Caco-2 (cell line): ENCODE results near the gene TULP3. TPM values are rescaled to one million over a fixed set of nuclear protein-coding genes. Genes with fewer than 3 reads are reported as not detected.
A peak's percentile ranks its signal among the peaks of the same experiment; 100 is the strongest.

Source experiments
- BruUV-seq: library from RNA; stranded (reverse); fragments of 400-500 nt; replicated peaks from 2 replicates; lab custom pipeline; 2021; lab: Mats Ljungman, UMichigan
- CTCF ChIA-PET: fragments of 300-600 bp; sonication (Branson Sonifier 250); formaldehyde crosslinking; loops from one replicate; lab custom pipeline; 2022; ENCODE audit warnings: antibody characterized with exemption; lab: Charles Lee
- POLR2A ChIA-PET: fragments of 300-600 bp; sonication (Branson Sonifier 250); formaldehyde crosslinking; loops from one replicate; lab custom pipeline; 2022; ENCODE audit warnings: antibody characterized with exemption; lab: Charles Lee
- DNase-seq, 2 experiments: peaks; one replicate each; pipeline versions ENCODE4 v3.0.0 to v3.0.0-alpha.2; 2020 to 2022
- H3K27me3 ChIP-seq: replicated peaks from 2 replicates; pipeline ENCODE4 v1.6.0; 2011; ENCODE audit warnings: low read length; ENCODE audit not compliant: control insufficient read depth, insufficient read depth
- H3K36me3 ChIP-seq: 2 replicates; pipeline ENCODE4 v1.5.1; 2011; ENCODE audit warnings: low read length; ENCODE audit not compliant: control insufficient read depth, insufficient read depth
- H3K4me1 ChIP-seq: fragments of 250-450 bp; sonication (Bioruptor Pico); 2 replicates; pipeline ENCODE4 v1.5.1; 2020; ENCODE audit warnings: mild to moderate bottlenecking
- H3K4me3 ChIP-seq: 2 replicates; pipeline ENCODE4 v1.5.1; 2011; ENCODE audit warnings: low read depth, mild to moderate bottlenecking, control low read depth, low read length
- H3K9me3 ChIP-seq: fragments of 250-450 bp; sonication (Bioruptor Pico); 2 replicates; pipeline ENCODE4 v1.5.1; 2020; ENCODE audit warnings: mild to moderate bottlenecking, moderate library complexity
- H3K27ac Mint-ChIP-seq: one replicate; pipeline ENCODE4 v1.8.0; 2022; ENCODE audit warnings: mixed read lengths; ENCODE audit not compliant: unreplicated experiment
- H3K27me3 Mint-ChIP-seq: one replicate; pipeline ENCODE4 v1.8.0; 2022; ENCODE audit warnings: mixed read lengths; ENCODE audit not compliant: insufficient read depth, unreplicated experiment
- H3K36me3 Mint-ChIP-seq: one replicate; pipeline ENCODE4 v1.8.0; 2022; ENCODE audit warnings: mild to moderate bottlenecking, mixed read lengths; ENCODE audit not compliant: insufficient read depth, unreplicated experiment
- H3K4me1 Mint-ChIP-seq: one replicate; pipeline ENCODE4 v1.8.0; 2022; ENCODE audit warnings: low read depth, mixed read lengths; ENCODE audit not compliant: unreplicated experiment
- H3K4me3 Mint-ChIP-seq: one replicate; pipeline ENCODE4 v1.8.0; 2022; ENCODE audit warnings: mild to moderate bottlenecking, moderate library complexity, mixed read lengths; ENCODE audit not compliant: unreplicated experiment
- H3K9me3 Mint-ChIP-seq: one replicate; pipeline ENCODE4 v1.8.0; 2022; ENCODE audit warnings: mixed read lengths; ENCODE audit not compliant: unreplicated experiment
- CTCF ChIP-seq, 2 experiments: fragments of 200-600 bp in 1 of 2; IDR thresholded peaks; 1 replicate in 1 of 2; 2 replicates in 1 of 2; pipeline versions ENCODE4 v1.5.1 to v1.8.0; 2011 to 2022; ENCODE audit warnings: antibody characterized with exemption in 1 of 2, control low read depth in 1 of 2, inconsistent platforms in 1 of 2, low read depth in 1 of 2, low read length in 1 of 2, mild to moderate bottlenecking in 1 of 2, moderate library complexity in 1 of 2; ENCODE audit not compliant: insufficient read depth in 1 of 2, severe bottlenecking in 1 of 2, unreplicated experiment in 1 of 2
- intact Hi-C: fragments of 100-400 bp; cut with micrococcal nuclease; formaldehyde crosslinking; loops from one replicate; pipeline ENCODE4 v1.10.0; 2022; ENCODE audit not compliant: unreplicated experiment
- total RNA-seq: library from RNA; stranded (reverse); gene quantifications from 2 replicates; pipeline ENCODE4 v1.2.3, GENCODE V29; 2022

Gene TULP3
- total RNA-seq, 1 experiment from 2014 or later: 31.0 TPM

GRCh38 chr12:2960996-2961616, 70.4 kb downstream of the TULP3 start:
- ChIA-PET CTCF (interaction anchor here (1.0 to 1.4 kb wide), 2 partner anchors 70 to 116 kb away, joined by 4 to 7 read pairs; partner anchors contain the start of gene TULP3), POLR2A (interaction anchor here (0.6 kb wide), 1 partner anchor 976 kb away, joined by 10 read pairs; no protein-coding TSS in a partner anchor)
- Histone ChIP-seq H3K4me1 (peaks cover 36% of the 10 kb centered on the region), H3K36me3 (no peaks in the 10 kb centered on the region), H3K27me3 (no peaks in the 10 kb centered on the region), H3K4me3 (peak overlapping the region; percentile 94), H3K9me3 (no peaks in the 10 kb centered on the region)
- no peak for DNase-seq
- Mint-ChIP-seq H3K9me3 (no peaks in the 10 kb centered on the region), H3K27ac (peak overlapping the region; percentile 89), H3K4me1 (peaks cover 45% of the 10 kb centered on the region), H3K36me3 (peaks cover 75% of the 10 kb centered on the region), H3K27me3 (no peaks in the 10 kb centered on the region), H3K4me3 (peak overlapping the region; percentile 87)
- no peak for TF ChIP-seq CTCF (IDR thresholded peaks at IDR 0.05; ENCODE audit: insufficient read depth in 1 of 2, low read depth in 1 of 2, low read length in 1 of 2, severe bottlenecking in 1 of 2, unreplicated experiment in 1 of 2)
- BruUV-seq: TSS peak; percentile 49
- intact Hi-C loops: loop anchor here (5.0 kb wide), 1 partner anchor 71 kb away; no protein-coding TSS in a partner anchor

DNA sequence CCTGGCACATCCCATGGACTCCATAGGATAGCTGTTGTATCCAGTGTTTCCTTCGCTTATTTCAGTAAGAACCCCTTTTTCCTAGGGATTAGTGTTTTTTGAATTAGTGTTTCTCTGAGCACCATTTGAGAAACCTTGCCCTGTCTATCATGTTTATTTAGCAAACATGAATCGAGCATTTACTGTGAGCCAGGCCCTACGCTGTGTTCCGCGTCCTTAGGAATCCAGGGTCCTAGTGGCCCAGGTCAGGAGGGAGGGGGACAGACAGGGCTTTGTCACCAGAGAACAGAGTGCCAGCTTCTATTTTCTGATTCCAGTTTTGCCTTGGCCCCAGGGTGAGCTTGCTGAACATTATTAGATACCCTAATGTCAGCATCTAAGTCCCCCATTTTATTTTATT, 71.0 kb downstream of the TULP3 start:
- peak overlapping the region; percentile 87 for H3K4me3 Mint-ChIP-seq
- peak overlapping the region; percentile 94; the same call in 1 of the 2 replicates for H3K4me3 ChIP-seq
- H3K27me3 ChIP-seq: no peaks in the 10 kb centered on the region
- no peak for DNase-seq
- ChIA-PET POLR2A (no interaction called here), CTCF (interaction anchor here (1.0 kb wide), 1 partner anchor 71 kb away, joined by 7 read pairs; the partner anchor contains the start of gene TULP3)
- peaks cover 77% of the 10 kb centered on the region for H3K36me3 Mint-ChIP-seq
- no peaks in the 10 kb centered on the region for H3K9me3 Mint-ChIP-seq
- no peak for TF ChIP-seq CTCF (IDR thresholded peaks at IDR 0.05; ENCODE audit: insufficient read depth in 1 of 2, low read depth in 1 of 2, low read length in 1 of 2, severe bottlenecking in 1 of 2, unreplicated experiment in 1 of 2)
- peaks cover 34% of the 10 kb centered on the region for H3K4me1 ChIP-seq
- peak overlapping the region; percentile 89 for H3K27ac Mint-ChIP-seq
- no peaks in the 10 kb centered on the region for H3K27me3 Mint-ChIP-seq
- intact Hi-C loops: loop anchor here (5.0 kb wide), 1 partner anchor 71 kb away; no protein-coding TSS in a partner anchor
- H3K4me1 Mint-ChIP-seq: peaks cover 39% of the 10 kb centered on the region
- no peaks in the 10 kb centered on the region for H3K9me3 ChIP-seq
- no peaks in the 10 kb centered on the region for H3K36me3 ChIP-seq
- BruUV-seq: no TSS peak

- peaks cover 25% of the 10 kb centered on the region for H3K4me1 Mint-ChIP-seq
- CTCF ChIA-PET: interaction anchor here (0.8 kb wide), 2 partner anchors 18 to 78 kb away, joined by 3 to 6 read pairs; no protein-coding TSS in a partner anchor
- peak overlapping the region; percentile 54 for H3K4me3 Mint-ChIP-seq
- no peak for TF ChIP-seq CTCF (IDR thresholded peaks at IDR 0.05; ENCODE audit: insufficient read depth in 1 of 2, low read depth in 1 of 2, low read length in 1 of 2, severe bottlenecking in 1 of 2, unreplicated experiment in 1 of 2)
- Histone ChIP-seq H3K4me3 (no peak overlapping the region), H3K27me3 (no peaks in the 10 kb centered on the region), H3K4me1 (peaks cover 27% of the 10 kb centered on the region), H3K36me3 (no peaks in the 10 kb centered on the region), H3K9me3 (no peaks in the 10 kb centered on the region)
- H3K36me3 Mint-ChIP-seq: peaks cover 77% of the 10 kb centered on the region
- intact Hi-C loops: loop anchor here (5.0 kb wide), 1 partner anchor 69 kb away; no protein-coding TSS in a partner anchor
- peak overlapping the region; percentile 47 for H3K27ac Mint-ChIP-seq
- no peaks in the 10 kb centered on the region for H3K9me3 Mint-ChIP-seq
- no TSS peak for BruUV-seq
- peak; percentile 36 to 78 for DNase-seq
- H3K27me3 Mint-ChIP-seq: no peaks in the 10 kb centered on the region
- POLR2A ChIA-PET: no interaction called here
Measured at GRCh38 chr12:2963154-2963759, 72.6 kb downstream of the TULP3 start.
